ENCODE measurements around the gene CMKLR1.

Gene CMKLR1

GRCh38 chr12:108361606-108362005 lies 22.5 kb upstream of the CMKLR1 start:
- no peak for DNase-seq

DNA sequence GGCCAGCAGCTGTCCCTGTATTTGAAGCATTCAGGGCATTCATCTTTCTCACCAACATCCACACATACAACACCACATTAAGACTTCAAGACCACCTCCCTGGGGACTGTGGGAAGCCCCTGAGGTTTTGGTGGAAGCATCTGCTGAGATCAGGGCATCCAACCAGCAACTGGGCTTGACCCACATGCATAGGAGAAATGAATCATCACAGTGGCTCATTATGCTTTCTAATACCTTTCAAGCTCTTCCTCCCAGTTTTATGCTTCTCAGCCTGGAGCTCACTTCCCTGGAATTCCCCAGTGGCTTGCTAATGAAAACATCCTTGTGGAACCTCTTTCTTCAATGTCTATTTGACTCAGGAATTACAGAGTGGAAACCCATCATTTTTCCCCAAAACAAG lies 21.4 kb upstream of the CMKLR1 start:
- no peak for DNase-seq

- no peak for DNase-seq
Observed at GRCh38 chr12:108360057-108360456, 20.9 kb upstream of the CMKLR1 start.

DNA sequence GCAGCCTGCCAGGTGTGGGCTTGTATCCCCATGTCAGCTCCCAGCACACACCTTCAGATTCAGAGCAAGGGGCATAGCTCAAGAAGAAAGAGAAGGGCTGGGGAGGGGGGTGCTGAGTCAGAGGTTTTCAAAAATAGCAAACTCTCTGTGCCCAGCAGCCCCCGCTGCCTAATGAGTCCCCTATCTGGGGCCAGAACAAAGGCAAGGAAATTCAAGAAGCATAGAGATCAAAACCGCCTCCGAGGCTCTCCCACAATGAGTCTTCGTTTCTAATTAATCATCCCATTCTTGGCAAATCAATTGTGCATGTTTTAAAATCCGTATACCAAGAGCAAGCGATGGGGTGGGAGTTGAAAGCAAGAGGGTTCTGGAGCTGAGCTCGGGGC lies 19.5 kb upstream of the CMKLR1 start:
- DNase-seq, result no peak

DNA sequence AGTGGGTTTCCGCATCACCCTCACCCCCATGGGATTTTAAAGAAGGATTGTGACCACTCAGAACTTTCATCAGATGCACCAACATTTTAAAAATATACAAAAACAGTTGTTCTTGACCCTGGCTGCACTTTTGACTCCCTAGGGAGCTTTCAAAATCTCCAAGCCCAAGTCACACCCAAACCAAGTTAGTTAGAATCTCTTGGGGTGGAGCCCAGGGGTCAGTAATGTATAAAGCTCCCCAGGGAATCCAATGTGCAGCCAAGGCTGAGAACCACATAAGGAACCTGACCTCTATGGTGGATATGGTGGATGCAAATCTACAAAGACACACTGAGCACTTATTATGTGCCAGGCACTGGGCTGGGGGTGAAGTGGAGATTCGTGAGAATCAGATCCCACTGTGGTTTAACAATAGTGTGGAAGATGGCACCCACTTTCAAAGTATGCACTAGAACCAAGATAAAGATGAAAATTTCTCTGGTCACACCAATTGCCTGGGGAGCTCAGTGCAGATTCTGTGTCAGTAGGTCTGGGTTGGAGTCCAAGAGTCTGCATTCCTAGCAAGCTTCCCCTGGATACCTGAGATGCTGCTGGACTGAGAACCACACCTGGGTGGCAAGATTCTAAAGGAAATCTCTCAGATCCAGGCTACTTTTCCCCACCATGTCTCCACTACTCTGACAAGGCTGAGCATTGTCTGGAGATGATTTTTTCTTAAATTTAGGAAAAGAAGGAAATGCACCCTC lies 18.9 kb upstream of the CMKLR1 start:
- no peak for DNase-seq

DNA sequence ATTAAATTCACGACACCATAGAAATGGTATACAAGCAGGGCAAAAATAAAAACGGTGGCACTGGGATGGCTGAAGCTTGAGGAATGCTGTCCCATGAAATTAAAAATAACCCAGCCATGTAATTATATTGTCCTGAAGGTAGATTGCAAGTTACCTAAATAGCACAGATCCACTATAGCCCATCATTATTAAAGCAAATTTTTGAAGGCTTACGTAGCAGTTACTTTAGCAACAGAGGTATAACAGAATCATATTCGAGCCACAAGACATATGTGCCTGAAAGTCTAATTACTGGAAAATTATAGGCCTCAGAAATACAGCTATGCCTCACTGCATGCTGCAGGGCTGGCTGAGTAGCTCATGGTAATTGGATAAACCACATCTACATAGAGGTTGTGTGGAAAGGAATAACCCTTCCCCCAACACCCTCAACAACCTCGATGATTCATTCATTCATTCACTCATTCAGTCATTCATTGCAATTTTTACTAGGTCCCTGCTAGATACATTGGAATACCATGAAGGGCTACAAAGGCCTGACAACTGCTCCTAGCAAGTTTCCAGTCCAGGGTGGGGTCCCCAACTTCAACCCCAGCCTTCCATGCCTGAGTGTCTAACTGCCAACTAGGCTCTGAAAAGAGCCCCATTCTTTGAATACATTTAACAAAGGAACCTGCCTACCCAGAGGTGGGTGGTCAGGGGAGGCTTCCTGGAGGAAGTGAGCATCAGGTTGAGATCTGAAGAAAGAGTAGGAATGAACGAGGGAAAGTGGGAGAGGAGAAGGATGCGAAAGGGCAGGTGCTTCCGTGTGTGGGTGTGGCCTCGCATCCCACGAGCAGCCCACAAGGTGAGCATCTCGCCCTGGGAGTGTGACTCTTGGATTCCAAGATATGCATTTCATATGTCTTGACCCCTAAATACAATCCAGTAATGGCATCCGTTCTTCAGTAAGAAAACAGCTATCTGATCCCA lies 18.0 kb upstream of the CMKLR1 start:
- no peak for DNase-seq

DNA sequence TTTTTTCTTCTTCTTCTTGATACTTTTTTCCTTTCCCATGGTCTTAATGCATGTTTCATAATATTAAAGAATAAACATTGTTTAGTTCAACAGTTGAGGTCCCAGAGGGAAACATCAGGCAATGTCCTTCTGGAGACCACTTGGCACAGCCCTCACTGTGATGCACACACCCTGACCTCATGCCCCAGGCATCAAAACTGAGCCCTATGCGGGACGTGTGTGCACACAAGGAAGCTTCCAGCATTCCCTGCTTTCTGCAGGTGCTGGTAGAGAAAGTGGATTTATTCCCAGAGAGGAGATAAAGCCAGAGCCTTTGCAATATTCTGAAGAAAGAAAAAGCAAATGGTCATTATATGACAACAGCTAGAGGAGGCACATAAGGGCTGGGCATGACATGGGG lies 16.0 kb upstream of the CMKLR1 start:
- no peak for DNase-seq

DNA sequence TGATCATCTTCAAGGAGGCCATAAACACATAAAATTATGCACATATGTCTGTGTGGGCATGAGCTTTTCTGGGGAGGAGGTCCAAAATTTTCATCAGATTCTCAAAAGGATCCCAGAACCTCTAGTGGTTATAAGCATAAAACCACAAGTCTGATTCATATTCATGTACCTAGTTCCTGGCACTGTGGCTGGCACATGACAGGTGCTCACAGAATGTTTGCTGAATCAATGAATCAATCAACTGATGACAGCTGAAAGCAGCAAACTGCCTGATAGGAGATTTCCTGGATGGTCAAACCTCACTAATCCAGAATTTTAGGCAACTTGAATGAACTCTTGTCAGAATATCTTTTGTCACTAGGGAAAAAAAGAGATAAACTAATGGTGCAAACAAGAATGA lies 13.5 kb upstream of the CMKLR1 start:
- no peak for DNase-seq

DNA sequence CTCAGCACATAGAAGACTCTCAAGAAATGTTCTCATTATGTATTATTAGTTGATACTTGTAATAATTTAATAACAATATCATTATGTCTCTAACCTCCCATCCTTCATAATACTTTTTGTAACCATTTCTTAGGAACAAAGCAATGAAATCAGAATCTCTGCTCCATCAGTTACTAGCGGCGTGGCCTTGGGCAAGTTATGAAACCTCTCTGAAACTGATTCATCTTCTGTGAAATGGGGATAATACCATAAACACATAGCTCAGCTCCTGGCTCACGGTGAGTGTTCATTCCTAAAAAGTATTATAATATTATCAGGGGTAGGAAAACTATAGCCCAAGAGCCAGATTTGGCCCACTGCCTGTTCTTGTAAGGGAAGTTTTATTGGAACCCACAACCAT lies 11.4 kb upstream of the CMKLR1 start:
- no peak for DNase-seq

GRCh38 chr12:108349278-108349688 lies 10.2 kb upstream of the CMKLR1 start:
- DNase-seq, result no peak

DNA sequence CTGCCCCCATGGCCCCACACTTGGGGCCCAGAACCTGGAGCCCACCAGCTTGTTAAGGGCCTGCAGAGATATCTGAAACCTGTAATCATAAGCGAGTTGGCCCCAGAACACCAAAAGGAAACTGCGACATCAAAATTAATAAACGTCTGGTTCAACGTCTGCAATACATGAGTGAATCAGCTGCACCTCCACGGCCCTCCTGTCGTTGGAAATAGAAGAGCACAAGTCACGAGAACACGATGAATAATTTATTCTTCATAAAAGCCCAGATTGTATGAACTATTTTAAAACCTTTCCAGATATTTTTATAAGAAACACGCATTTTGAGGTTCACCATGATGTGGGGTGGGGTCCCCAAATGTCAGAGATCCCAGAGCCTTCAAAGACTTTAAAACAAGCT lies 9.7 kb upstream of the CMKLR1 start:
- DNase-seq, result no peak

GRCh38 chr12:108346727-108347710 lies 7.9 kb upstream of the CMKLR1 start:
- peak in 1 of 5 experiments; percentile 8 for DNase-seq

DNA sequence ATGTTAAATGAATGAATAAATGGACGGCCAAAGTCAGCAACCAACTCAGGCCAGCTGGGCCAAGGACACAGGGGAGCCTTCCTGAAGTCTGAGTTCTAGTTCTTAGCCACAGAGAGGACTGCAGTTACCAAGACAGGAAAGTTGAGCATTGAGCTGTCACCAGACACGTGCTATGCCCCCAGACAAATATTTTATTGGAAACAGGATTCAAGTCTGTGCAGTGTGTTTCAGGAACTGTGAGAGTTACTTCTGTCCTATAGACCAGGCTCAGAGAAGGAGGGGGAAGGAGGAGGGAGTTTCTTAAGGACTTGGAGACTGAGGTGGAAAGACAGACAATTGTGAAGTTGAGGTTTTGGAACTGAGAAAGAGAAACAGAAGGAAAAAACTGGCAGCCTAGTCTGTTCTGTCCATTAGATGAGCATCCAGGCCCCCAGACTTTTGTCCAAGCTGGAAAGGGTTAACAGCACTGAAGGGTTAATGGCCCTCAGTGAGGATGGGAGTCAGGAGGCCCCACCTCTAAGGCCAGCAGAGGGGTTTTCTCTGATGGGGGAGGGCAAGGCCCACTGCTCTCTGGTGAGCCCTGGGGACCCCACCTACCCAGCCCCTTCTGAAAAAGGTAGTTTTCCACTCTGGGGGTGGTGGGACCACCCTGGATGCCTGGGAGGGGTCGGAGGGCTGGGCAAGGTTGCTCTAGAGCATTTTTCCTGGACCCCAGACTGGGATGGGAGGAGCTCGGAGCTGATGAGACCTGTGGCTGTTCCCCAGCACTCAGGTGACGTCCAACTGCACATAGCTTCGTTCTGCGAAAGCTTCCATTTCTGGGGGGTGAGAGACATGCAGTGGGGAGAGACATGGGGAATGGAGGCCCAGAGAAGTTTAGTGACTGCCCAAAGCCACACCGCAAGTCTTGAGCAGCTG lies 6.9 kb upstream of the CMKLR1 start:
- DNase-seq, result no peak

DNA sequence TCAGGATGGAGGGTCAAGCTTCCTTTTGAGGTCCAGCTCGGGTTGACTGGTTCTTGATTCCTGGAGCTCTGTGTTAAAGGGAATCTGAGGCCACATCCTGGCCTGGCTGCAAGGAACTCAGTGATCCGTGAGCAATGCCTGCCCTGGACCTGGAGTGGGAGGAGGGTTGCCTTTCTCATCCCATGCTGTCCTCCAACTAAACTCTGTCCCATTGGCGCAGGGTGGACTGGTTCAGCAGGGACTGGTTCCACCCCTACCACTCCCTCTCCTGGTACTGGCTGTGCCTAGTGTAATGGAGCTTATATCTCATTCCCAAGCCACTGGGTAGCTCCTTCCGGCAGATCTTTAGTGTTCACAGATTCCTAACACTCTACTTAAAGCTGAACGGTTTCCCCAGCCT lies 3.9 kb upstream of the CMKLR1 start:
- no peak for DNase-seq

DNA sequence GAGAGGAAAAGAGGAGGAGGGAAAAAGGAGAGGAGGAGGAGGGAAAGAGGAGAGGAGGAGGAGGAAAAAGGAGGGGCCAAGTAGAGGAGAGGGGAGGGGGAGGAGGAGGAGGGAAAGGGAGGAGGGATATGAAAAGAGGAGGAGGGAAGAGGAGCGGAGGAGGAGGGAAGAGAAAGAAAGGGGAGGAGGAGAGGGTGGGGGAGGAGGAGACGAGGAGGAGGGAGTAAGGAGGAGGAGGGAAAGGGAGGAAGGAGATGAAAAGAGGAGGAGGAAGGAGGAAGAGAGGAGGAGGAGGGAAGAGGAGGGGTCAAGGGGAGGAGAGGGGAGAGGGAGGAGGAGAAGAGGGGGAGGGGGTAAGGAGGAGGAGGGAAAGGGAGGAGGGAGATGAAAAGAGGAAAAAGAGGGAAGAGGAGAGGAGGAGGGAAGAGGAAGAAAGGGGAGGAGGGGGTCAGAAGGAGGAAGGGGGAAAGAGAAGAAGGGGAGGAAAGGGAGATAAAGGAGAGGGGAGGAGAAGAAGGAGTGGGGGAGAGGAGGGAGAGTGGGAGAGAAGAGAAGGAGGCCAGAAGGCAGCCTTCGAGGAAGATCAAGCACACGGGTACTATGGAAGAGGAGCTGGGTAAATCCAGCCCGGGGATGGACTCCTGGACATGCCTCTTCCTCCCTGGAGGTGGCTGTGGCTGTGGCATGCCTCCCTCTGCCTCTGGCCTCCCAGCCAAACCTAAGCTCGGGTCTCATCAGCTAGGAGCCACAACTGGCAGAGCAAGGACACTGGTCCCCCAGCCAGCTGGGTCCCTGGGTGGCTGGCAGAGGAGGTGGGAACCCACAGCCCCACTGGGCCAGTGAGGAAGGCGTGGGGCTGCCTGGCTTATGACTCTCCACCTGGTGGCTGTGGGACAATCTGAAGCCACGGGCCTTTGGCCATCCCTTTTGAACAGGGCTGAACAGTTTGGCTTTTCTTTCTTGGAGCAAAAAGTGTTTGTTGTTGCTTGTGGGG lies 3.0 kb upstream of the CMKLR1 start:
- no peak for DNase-seq

GRCh38 chr12:108341356-108341755 lies 2.2 kb upstream of the CMKLR1 start:
- DNase-seq, result no peak

- DNase-seq, result no peak
Observed at GRCh38 chr12:108340037-108340436, 926 bp upstream of the CMKLR1 start.

- DNase-seq, result no peak
Observed at GRCh38 chr12:108337235-108338223, 1.6 kb downstream of the CMKLR1 start.
